Measurements from ENCODE around the gene PLA2G4A.

Gene PLA2G4A

DNA sequence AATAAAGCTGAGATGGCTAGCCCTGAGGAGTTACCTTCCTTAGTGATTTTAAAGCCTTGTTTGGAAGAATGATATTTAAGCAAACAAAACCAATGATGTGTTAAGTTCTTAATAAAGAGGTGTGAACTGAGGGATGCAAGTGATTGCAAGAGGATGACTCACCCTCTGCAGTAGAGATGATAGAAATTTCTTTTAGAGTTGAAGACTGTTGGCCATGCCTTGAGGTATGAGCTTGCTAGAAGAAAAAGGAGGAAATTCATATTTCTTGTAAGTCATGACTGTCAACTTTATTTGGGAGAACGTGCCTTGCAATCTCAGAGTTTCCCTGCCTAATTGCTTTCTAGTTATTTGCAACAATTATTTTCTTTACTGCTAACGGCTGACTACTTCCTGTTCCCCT lies 94.7 kb downstream of the PLA2G4A start:
- DNase-seq, result no peak

DNA sequence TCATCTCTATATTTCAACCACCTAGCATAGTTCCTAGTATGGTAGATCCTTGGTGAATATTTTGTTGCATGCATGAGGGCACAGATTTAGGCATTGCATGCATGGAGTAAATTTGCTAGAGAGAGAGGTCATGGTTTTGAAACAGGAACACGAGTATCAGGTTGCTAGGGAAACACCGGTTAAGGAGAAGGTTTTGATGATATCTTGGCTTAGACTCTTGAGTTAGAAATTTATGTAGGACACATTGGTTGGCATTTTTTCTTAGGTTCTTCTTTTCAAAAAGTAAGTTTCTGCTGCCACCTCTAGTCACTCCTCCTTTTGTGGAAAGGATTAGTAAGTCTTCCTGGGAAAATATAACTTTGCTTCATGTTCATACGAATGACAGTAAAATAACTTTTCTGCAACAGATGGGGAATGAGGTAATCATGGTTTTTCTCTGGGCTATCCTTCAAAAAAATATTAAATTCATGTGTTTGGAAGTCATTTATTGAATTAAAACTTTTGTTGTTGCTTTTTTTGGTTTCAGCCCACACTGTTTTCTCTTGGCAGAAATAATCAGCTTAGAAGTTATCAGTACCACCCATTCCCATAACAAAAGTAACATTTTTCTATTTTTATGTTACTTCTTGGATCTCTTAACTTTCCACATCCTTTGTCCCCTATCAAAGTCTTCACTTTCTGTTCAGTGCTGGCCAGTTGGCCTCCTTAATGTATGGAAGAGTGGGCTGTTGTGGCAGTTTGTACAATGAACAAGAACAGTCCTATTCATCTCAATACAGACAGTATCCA lies 97.3 kb downstream of the PLA2G4A start:
- peak in 1 of 2 donors; percentile 8 for DNase-seq

DNA sequence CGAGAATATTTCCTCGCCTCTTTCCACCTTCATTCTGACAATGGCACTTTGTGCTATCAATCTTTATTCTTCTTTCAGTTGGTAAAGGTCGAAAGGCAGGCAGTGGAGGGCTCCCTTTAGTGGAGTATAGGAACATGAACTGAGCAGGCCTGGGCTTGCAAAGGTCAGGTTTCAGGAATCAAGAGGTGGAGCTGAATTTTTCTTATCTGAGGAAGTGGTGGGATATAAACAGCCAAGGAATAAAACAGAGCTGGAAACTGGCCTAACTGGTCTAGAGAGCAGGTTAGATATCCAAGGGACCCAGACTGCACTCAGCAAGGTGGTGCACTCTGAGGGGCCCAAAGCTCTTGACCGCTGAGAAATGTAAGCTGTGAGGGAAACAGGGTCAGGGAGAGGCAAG lies 99.1 kb downstream of the PLA2G4A start:
- DNase-seq, result no peak

DNA sequence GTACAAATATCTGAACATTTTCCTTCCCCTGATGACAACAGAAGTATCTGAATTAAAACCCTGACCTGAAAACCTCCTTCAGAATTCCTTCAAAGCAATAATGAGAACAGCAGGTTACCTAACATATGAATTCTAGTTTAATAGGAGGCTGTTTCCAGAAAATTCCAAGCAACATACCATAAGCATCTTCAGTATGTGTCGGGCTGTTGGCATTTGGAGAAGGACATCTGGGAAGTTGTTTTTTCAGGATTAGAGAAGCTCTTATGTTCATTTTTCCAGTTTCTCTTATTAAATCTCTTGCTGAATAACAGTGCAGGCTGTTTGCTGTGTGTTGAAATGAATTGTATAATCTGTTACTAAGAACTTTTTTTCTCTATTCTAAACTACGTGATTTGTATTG lies 101.5 kb downstream of the PLA2G4A start:
- no peak for DNase-seq

DNA sequence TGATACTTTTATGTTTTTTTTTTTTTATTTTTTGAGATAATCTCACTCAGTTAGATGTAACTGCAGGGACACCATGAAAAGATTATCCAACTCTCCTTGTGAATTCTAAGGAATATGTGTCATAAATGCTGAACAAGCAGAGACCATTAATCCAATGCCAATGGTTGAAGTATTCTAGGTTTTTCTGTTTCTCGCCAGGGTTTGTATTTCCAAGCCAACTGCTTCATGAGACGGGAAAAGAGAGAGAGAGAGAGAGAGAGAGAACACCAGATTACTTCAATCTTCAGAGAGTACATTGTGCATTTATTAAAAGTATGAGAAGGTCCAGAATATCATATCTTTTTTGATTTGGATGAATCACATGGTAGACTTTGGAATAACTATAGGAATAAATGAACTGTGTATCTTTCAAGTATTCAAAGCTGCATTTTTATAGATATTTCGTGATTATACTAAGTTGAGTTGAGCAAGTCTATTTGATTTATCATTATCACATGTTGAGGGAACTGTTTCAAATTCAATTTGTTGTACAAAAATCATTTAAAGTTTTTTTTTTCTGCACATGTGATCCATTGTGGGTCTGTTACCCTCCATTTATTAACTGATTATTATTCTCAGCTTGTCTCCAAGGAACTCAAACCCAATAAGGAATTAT lies 108.4 kb downstream of the PLA2G4A start:
- DNase-seq, result no peak

DNA sequence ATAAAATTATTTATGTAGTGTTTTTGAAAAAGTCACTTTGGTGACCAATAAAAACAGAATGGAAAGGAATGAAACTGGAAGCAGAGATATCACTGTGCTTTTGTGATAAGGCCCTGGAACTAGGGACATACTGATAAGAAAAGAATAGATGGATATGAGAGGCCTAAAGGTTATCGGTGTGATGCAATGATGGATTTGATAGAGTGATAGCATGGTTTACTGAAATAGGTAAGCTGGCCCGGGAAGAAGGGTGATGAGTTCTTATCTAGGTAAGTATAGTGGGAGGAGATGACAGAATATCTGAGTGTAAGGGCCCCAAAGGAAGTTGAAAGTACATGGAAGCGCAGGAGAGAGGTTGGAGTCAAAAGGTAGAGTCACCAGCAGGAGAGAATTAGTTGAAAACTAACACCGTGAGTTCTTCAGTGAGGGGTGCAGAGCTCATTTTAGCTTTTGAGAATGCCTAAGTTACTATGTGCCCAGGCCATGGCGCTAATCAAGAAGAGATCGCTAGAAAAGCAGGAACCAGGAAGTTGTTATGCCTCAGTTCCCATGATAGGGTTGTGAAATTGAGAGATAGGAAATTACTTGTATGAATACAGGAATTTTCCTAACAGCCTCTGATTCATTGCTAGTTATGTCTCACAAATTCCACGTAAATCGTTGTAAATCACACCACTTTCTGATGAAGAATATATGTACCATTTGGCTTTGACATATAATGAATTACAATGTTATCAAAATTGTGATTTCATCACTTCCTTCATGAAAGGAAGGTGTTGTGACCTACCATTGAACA lies 115.3 kb downstream of the PLA2G4A start:
- DNase-seq, result no peak

DNA sequence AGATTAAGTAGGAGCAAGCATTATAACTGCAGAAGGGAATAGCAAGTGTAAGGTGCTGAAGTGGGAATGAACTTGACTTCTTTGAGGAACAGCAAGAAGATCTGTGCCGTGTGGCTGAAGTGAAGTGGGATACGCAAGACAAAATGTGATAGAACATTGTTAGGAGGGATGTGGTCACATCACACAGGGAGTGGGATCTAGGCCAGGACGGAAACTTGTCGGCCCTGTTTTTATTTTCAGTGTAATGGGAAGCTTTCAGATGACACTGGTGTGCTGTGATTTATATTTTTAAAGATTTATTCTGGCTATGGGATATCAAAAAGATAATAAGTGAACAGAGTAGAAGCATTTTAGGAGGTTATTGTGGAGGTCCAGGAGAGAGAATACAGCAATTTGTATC lies 116.4 kb downstream of the PLA2G4A start:
- DNase-seq, result no peak

DNA sequence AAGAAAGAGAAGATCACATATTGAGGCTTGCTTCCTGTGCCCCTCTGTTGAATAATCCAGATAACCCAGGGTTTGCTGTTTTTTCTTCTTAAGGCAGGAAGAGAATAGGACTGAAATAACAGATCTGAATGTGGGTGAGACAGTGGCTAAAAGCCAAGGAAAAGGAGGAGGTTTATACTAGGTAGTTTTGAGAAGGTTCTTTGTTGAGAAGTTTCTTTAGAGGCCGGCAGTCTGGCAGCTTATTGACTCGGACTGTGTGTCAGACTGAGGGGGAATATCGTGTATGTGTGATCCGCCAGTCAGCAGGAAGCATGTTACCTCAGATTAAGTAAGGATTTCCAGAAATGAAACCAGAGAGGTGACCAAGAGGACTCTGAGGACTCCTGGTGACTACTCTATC lies 119.8 kb downstream of the PLA2G4A start:
- no peak for DNase-seq

DNA sequence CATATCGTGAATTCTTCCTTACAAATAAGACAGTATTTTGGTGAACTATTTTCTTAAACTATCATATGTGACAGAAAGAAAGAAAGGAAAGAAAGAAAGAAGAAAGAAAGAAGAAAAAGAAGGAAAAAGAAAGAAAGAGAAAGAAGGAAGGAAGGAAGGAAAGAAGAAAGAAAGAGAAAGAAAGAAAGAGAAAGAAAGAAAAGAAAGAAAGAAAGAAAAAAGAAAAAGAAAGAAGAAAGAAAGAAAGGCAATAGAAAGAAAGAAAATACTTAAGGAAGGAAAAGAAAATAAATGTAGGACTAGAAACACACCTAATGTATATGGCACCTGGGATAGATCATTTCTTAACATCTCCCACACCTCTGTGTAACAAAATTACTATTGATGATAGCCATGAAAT lies 120.4 kb downstream of the PLA2G4A start:
- DNase-seq, result no peak

DNA sequence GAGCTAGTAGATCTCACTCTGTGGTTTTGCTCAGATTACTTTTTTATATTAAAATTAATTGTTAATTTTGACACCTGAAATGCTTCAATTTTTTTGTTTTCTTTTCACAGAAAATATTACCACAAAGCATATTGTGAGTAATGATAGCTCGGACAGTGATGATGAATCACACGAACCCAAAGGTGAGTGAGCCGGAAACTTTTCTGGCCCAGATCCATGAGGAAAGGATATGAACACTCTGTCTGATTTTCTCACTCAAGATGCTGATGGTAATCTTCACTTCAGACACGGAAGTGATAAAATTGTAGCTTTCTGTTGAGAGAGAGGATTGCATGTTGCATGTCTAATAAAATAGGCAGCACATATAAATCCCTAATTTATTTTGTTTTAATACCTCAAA lies 121.8 kb downstream of the PLA2G4A start:
- no peak for DNase-seq

DNA sequence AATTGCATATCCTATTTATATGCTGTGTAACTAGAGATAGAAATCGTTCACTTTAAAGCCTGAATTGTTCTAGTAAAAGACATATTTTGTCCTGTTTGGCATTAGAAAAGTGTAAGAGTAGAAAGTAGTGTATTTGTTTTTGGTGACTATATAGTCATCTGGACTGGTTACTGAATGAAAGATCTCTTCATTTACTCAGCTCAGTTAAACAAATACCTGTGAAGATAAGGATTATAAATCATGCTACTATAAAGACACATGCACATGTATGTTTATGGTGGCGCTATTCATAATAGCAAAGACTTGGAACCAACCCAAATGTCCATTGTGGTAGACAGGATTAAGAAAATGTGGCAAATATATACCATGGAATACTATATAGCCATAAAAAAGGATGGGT lies 125.1 kb downstream of the PLA2G4A start:
- DNase-seq, result no peak

DNA sequence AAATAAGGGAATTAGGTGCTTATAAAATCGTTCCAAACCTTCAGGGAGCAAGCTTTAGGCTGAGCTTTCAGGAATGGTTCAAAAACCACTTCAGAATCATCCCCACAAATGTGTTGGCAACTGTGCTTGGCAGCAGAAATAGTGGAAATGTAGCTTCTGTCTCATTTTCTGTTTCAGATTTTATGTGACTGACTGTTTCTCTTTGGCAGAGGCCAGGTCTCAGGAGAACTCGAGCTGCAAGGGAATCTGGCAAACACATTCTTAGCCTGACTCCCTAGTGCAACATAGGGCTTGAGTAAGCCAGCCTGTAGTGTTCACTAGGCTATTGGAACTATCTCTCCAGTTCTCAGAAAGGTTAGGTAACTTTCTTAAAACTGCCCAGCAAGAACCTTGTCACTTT lies 128.6 kb downstream of the PLA2G4A start:
- DNase-seq, result no peak

DNA sequence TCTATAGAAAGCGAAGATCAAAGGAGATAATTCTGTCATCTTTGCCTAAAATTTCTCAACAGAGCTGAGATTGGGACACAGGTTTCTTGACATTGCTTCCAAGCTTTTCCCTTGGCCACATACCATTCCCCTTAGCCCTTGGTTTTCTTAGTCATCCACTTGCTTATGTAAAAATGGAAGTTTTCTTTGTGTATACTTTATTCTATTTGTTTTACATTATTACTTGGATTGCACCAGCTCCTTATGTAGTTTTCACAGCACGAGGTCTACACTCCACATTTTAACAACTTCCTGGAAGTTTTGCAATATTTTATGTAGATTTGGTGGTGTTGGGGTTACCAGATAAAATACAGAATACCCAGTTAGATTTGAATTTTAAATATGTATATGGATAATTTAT lies 129.8 kb downstream of the PLA2G4A start:
- peak in 1 of 2 donors; percentile 11 for DNase-seq

DNA sequence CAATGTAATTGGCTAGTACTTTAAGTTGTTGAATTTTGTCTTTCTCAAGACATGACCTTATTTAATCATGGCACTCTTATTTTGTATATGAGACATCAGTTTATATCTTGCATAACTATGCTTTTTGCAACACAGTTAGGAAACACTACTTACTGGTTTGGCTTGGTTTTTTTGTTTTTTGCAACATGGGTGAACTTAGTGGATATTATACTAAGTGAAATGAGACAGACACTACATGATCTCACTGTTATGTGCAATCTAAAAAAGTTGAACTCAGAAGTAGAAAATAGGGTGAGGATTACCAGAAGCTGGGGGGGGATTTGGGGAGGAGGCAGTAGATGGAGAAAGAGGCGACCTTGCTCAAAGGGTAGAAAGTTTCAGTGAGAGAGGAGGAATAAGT lies 132.1 kb downstream of the PLA2G4A start:
- DNase-seq, result peak; percentile 34 to 90

DNA sequence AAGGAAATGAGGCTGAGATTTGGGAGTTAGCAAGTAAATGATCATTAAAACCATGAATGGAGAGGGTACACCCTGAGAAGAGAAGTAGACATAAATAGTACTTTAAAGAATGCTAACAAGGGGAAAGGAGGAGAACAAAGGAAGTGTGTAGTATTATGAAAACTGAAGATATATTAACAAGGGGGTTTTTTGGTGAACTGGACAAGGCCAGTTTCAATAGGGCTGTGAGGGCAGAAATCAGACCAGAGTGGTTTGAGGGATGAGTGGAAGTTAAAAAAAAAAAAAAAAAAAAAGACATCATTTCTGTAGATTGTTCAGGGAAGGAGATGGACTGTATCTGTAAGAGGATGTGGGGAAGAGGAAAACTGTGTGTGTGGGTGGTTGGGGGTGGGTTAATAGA lies 137.1 kb downstream of the PLA2G4A start:
- DNase-seq, result no peak

DNA sequence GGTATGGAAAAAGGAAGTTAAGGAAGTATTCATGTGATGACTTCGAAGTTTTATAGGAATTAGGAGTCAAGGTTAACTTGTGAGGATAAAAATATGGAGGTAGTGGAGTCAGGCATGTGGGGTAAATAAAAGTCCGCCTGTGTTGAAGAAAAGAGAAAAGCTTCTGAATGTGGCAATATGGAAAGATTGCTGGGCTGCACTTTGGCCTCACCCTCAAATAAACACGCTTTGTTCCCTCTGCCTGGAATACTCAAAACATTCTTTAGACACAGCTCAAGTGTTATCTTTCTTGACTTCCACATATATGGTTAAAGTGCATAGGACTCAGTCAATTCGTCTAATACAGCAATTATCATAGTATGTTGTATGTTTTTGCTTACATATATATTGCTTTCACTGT lies 137.7 kb downstream of the PLA2G4A start:
- no peak for DNase-seq

DNA sequence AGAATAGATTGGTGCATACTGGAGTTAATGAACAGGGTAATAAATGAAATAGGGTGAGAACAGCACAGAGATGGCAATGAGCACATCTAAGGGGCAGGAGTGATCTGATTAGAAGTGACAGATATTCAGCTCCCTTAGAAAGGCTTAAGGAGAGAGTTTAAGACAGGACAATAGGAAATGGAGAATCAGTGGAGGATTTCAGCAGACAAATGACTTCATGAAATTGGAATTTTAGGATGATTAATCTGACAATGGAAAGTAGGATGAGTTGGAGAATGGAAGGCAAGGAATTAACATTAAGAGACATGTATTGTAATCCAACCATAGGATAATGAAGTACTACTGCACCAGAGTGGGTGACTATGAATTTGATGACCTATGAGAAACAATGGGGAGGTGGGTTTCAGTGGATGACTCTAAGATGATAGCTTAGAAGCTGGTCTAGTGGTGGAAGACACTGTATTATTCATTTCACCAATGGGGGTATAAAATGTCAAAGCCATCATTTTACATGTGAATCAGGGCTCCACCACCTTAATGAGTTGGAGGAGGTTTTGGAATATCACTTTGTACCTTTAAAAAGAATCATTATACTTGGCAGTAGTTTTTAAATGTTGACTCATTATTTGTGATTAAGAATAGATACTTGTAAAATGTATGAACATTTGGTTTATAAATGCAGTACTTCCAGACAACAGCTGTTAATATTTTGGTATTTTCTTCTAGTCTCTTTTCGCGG lies 139.1 kb downstream of the PLA2G4A start:
- no peak for DNase-seq

DNA sequence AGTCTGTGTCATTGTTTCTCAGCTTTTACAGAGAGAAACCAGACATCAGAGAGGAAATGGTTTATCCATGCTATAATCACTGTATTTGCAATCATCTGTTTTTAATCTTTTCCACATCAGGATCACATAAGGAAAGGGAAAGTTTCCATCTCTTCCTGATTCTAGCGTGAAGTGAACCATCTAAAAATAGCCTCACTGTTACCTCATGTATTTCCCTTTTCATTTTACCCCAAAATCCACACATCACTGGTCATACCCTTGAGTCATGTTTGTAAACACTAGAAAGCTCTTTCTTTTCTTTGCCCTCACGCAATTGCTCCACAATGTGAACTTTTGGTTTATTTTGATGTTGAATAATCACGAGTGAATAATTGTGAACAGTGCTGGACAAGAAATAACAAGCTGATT lies 146.0 kb downstream of the PLA2G4A start:
- peak; percentile 60 to 65 for DNase-seq

DNA sequence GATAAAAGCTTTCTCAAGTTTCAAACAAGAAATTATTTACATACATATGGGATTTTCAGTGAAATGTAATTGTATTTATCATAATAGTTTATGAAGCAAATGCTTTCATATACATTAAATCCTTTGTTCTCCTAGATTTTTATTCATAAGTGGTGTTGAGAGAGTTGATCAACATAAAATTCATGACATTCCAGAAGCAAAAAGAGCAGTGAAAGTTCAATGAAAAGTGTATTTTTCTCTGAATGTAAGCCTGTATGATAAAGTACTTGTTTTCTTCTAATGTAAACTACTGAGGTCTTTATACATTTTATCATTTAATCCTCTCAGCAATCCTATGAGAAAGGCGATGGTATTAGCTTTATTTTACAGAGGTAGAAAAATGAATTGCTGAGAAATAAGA lies 146.5 kb downstream of the PLA2G4A start:
- DNase-seq, result no peak

DNA sequence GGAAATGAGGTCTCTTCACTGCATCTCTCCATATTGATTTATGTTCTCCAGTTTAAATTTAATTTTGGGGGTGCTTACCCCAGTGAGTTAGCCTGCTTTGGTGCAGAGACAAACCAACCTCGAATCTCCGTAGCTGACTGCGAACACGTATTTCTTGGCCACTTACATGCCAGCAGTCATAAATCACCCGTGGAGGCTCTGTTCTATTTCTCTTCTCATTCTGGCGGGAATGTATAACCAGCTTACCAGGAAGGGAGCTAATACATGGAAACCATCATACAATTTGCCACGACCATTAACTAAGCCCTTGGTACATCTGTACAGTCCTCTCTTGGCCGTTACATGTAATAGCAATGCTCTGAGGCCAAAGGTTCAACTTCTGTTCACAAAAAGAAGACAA lies 148.0 kb downstream of the PLA2G4A start:
- DNase-seq, result no peak

DNA sequence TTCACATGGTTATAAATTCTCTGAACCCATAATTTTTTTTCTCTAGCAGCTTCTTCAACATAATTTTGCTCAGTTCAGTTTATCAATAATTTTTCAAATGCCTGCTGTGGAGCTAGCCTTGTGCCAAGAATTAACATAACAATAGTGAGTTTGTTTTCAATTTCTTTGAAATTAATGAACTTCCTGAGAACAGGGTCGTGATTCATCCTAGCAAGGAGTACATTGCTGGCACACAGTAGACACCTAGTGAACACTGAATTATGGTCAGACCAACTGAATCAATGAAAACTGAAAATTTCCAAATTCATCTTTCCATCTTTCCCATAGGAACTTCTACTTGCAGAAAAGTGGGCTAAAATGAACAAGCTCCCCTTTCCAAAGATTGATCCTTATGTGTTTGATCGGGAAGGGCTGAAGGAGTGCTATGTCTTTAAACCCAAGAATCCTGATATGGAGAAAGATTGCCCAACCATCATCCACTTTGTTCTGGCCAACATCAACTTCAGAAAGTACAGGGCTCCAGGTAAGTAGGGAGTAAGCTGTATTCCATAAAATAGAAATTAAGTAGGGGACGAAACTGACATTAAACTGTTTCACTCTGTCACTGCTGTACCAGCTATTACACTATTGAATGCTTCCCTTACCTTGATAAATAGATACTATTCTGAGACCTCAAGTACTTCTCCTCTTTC lies 148.7 kb downstream of the PLA2G4A start:
- DNase-seq, result no peak

Measured in inflammatory macrophage (primary cell).